ENCODE data around the gene CDK11B.

Gene CDK11B

GRCh38 chr1:1629430-1630190 lies 29.2 kb downstream of the CDK11B start:
- H3K4me3 ChIP-seq (ENCODE audit: low read depth, low read length) = no peak overlapping the region
- TF ChIP-seq, protein P1, sequence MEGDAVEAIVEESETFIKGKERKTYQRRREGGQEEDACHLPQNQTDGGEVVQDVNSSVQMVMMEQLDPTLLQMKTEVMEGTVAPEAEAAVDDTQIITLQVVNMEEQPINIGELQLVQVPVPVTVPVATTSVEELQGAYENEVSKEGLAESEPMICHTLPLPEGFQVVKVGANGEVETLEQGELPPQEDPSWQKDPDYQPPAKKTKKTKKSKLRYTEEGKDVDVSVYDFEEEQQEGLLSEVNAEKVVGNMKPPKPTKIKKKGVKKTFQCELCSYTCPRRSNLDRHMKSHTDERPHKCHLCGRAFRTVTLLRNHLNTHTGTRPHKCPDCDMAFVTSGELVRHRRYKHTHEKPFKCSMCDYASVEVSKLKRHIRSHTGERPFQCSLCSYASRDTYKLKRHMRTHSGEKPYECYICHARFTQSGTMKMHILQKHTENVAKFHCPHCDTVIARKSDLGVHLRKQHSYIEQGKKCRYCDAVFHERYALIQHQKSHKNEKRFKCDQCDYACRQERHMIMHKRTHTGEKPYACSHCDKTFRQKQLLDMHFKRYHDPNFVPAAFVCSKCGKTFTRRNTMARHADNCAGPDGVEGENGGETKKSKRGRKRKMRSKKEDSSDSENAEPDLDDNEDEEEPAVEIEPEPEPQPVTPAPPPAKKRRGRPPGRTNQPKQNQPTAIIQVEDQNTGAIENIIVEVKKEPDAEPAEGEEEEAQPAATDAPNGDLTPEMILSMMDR (conservative IDR thresholded peaks at IDR 0.05; ENCODE audit: low read depth, low read length) = no peak
- DNase-seq (ENCODE audit: low read depth) = no peak

GRCh38 chr1:1628754-1629429 lies 29.9 kb downstream of the CDK11B start:
- TF ChIP-seq, protein P1 (conservative IDR thresholded peaks at IDR 0.05; ENCODE audit: low read depth, low read length) = no peak
- H3K4me3 ChIP-seq (ENCODE audit: low read depth, low read length) = no peak overlapping the region
- no peak for DNase-seq (ENCODE audit: low read depth)

- no peak for DNase-seq (ENCODE audit: low read depth)
- TF ChIP-seq, protein P1 (conservative IDR thresholded peaks at IDR 0.05; ENCODE audit: low read depth, low read length) = no peak
- H3K4me3 ChIP-seq (ENCODE audit: low read depth, low read length) = no peak overlapping the region
These were observed 30.7 kb downstream of the CDK11B start for GRCh38 chr1:1627829-1628753.

GRCh38 chr1:1627261-1627828 lies 31.5 kb downstream of the CDK11B start:
- no peak for DNase-seq (ENCODE audit: low read depth)
- TF ChIP-seq, protein P1 (conservative IDR thresholded peaks at IDR 0.05; ENCODE audit: low read depth, low read length) = no peak
- no peak overlapping the region for H3K4me3 ChIP-seq (ENCODE audit: low read depth, low read length)

DNA sequence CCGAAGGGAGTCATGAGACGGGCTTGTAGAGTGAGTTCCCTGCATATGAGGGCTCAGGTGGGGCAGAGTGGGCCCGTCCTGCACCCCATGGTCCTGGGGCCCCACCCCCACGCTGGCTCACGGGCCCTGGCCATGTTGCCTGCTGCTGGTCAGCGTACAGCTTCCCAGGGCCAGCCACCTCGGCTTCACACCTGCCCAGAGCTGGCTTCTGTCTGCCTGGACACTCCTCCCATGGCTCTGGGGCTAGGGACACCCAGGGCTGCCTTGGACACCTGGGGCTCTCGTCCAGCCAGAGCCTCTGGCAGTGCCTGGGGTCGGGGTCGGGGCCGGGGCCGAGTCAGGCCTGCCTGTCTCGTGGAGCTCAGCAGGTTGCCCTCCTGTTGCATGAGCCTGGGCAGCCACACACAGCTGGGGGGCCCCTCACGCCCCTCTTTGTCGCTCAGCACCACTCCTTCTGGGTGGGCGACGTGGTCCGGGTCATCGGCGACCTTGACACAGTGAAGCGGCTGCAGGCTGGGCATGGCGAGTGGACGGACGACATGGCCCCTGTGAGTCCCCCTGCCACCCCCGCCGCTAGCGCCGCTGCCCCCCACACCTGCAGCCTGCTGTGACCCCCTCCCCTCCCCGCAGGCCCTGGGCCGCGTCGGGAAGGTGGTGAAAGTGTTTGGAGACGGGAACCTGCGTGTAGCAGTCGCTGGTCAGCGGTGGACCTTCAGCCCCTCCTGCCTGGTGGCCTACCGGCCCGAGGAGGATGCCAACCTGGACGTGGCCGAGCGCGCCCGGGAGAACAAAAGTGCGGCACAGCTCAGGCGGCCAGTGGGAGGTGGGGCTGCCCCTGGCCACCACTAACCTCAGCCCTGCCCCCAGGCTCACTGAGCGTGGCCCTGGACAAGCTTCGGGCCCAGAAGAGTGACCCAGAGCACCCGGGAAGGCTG lies 32.3 kb downstream of the CDK11B start:
- H3K4me3 ChIP-seq (ENCODE audit: low read depth, low read length) = no peak overlapping the region
- TF ChIP-seq, protein P1 (conservative IDR thresholded peaks at IDR 0.05; ENCODE audit: low read depth, low read length) = no peak
- no peak for DNase-seq (ENCODE audit: low read depth)

GRCh38 chr1:1625824-1626206 lies 33.0 kb downstream of the CDK11B start:
- DNase-seq (ENCODE audit: low read depth) = no peak

More at GRCh38 chr1:1625824-1626206, 33.0 kb downstream of the CDK11B start:
- TF ChIP-seq, protein P1 (conservative IDR thresholded peaks at IDR 0.05; ENCODE audit: low read depth, low read length) = no peak
- H3K4me3 ChIP-seq (ENCODE audit: low read depth, low read length) = no peak overlapping the region
